Measurements from ENCODE around the gene TARBP1. TPM values are rescaled to one million over a fixed set of nuclear protein-coding genes. Genes with fewer than 3 reads are reported as not detected.

Gene TARBP1
- polyA plus RNA-seq, 2 donors, result 16.8 to 32.5 TPM

DNA sequence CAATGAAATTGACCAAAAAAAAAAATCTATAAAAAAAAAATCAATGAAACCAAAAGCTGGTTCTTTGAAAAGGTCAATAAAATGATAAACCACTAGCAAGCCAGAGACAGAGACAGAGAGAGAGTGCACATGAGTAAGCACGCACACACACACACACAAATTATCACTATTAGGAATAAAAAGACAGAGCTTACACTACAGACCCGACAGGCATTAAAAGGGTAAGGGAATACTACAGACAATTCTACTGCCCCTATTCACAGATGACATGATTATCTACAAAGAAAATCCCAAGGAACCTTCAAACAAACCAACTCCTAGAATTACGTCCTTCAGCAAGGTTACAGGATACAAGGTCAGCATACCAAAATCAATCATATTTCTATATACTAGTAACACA lies 38.6 kb downstream of the TARBP1 start:
- WGBS, 2 donors, result 95 to 98% methylated on average over 3 of the region's 3 CpGs
- no peak overlapping the region for H3K4me3 ChIP-seq (ENCODE audit: low read depth in 1 of 2, low read length in 2 of 2)
- H3K36me3 ChIP-seq (ENCODE audit: control insufficient read depth in 2 of 2, insufficient read depth in 2 of 2, low read length in 1 of 2), result peaks cover 2 to 7% of the 10 kb centered on the region in 2 donors
- H3K9me3 ChIP-seq (ENCODE audit: control insufficient read depth in 2 of 2, insufficient read depth in 1 of 2, low read depth in 1 of 2, low read length in 1 of 2), result no peaks in the 10 kb centered on the region
- H3K27me3 ChIP-seq (ENCODE audit: control insufficient read depth in 1 of 2, insufficient read depth in 2 of 2, low read length in 2 of 2), result no peaks in the 10 kb centered on the region
- H3K27ac ChIP-seq (ENCODE audit: low read depth in 2 of 2, low read length in 1 of 2), result no peak overlapping the region
- H3K4me1 ChIP-seq (ENCODE audit: control insufficient read depth in 2 of 2, insufficient read depth in 2 of 2, low read length in 1 of 2), result no peaks in the 10 kb centered on the region

GRCh38 chr1:234438579-234438978 lies 40.4 kb downstream of the TARBP1 start:
- peaks cover 0 to 3% of the 10 kb centered on the region in 2 donors for H3K36me3 ChIP-seq (ENCODE audit: control insufficient read depth in 2 of 2, insufficient read depth in 2 of 2, low read length in 1 of 2)
- no peak overlapping the region for H3K4me3 ChIP-seq (ENCODE audit: low read depth in 1 of 2, low read length in 2 of 2)
- H3K27me3 ChIP-seq (ENCODE audit: control insufficient read depth in 1 of 2, insufficient read depth in 2 of 2, low read length in 2 of 2), result no peaks in the 10 kb centered on the region
- H3K27ac ChIP-seq (ENCODE audit: low read depth in 2 of 2, low read length in 1 of 2), result no peak overlapping the region
- 96 to 98% methylated on average over 4 of the region's 4 CpGs for WGBS, 2 donors
- H3K9me3 ChIP-seq (ENCODE audit: control insufficient read depth in 2 of 2, insufficient read depth in 1 of 2, low read depth in 1 of 2, low read length in 1 of 2), result no peaks in the 10 kb centered on the region
- H3K4me1 ChIP-seq (ENCODE audit: control insufficient read depth in 2 of 2, insufficient read depth in 2 of 2, low read length in 1 of 2), result no peaks in the 10 kb centered on the region

GRCh38 chr1:234437423-234438171 lies 41.4 kb downstream of the TARBP1 start:
- Histone ChIP-seq H3K4me1 (ENCODE audit: control insufficient read depth in 2 of 2, insufficient read depth in 2 of 2, low read length in 1 of 2) (no peaks in the 10 kb centered on the region), H3K27me3 (ENCODE audit: control insufficient read depth in 1 of 2, insufficient read depth in 2 of 2, low read length in 2 of 2) (no peaks in the 10 kb centered on the region), H3K9me3 (ENCODE audit: control insufficient read depth in 2 of 2, insufficient read depth in 1 of 2, low read depth in 1 of 2, low read length in 1 of 2) (no peaks in the 10 kb centered on the region), H3K36me3 (ENCODE audit: control insufficient read depth in 2 of 2, insufficient read depth in 2 of 2, low read length in 1 of 2) (peaks cover 0 to 4% of the 10 kb centered on the region in 2 donors), H3K4me3 (ENCODE audit: low read depth in 1 of 2, low read length in 2 of 2) (no peak overlapping the region), H3K27ac (ENCODE audit: low read depth in 2 of 2, low read length in 1 of 2) (no peak overlapping the region)
- WGBS, 2 donors, result 73 to 84% methylated on average over 6 of the region's 6 CpGs

DNA sequence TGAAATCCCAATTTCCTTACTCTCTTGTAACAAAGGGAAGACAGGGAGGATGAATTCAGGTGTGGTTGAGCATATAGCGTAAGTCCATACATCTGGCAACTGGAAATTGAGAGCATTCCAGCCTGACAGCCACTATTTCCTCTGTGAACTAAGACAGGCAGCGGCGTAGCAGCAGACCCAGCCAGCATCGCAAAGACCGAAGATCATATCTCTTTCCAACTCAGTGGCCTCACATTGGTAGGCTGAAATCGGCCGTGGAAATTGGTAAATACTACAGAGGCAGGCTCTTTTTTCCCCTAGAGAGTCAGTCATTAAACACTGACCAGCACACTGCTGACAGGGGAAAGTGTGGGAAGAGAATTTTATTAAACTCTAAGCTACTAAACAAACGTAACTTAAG lies 43.4 kb downstream of the TARBP1 start:
- Histone ChIP-seq H3K4me3 (ENCODE audit: low read depth in 1 of 2, low read length in 2 of 2) (no peak overlapping the region), H3K9me3 (ENCODE audit: control insufficient read depth in 2 of 2, insufficient read depth in 1 of 2, low read depth in 1 of 2, low read length in 1 of 2) (no peaks in the 10 kb centered on the region), H3K27ac (ENCODE audit: low read depth in 2 of 2, low read length in 1 of 2) (no peak overlapping the region), H3K4me1 (ENCODE audit: control insufficient read depth in 2 of 2, insufficient read depth in 2 of 2, low read length in 1 of 2) (no peaks in the 10 kb centered on the region), H3K27me3 (ENCODE audit: control insufficient read depth in 1 of 2, insufficient read depth in 2 of 2, low read length in 2 of 2) (no peaks in the 10 kb centered on the region), H3K36me3 (ENCODE audit: control insufficient read depth in 2 of 2, insufficient read depth in 2 of 2, low read length in 1 of 2) (peaks cover 0 to 6% of the 10 kb centered on the region in 2 donors)
- WGBS, 2 donors, result 84 to 85% methylated on average over 8 of the region's 8 CpGs

- no peaks in the 10 kb centered on the region for H3K4me1 ChIP-seq (ENCODE audit: control insufficient read depth in 2 of 2, insufficient read depth in 2 of 2, low read length in 1 of 2)
- H3K9me3 ChIP-seq (ENCODE audit: control insufficient read depth in 2 of 2, insufficient read depth in 1 of 2, low read depth in 1 of 2, low read length in 1 of 2), result no peaks in the 10 kb centered on the region
- 79 to 95% methylated on average over 2 of the region's 2 CpGs for WGBS, 2 donors
- H3K27ac ChIP-seq (ENCODE audit: low read depth in 2 of 2, low read length in 1 of 2), result no peak overlapping the region
- peaks cover 0 to 9% of the 10 kb centered on the region in 2 donors for H3K36me3 ChIP-seq (ENCODE audit: control insufficient read depth in 2 of 2, insufficient read depth in 2 of 2, low read length in 1 of 2)
- H3K27me3 ChIP-seq (ENCODE audit: control insufficient read depth in 1 of 2, insufficient read depth in 2 of 2, low read length in 2 of 2), result no peaks in the 10 kb centered on the region
- H3K4me3 ChIP-seq (ENCODE audit: low read depth in 1 of 2, low read length in 2 of 2), result no peak overlapping the region
Observed at GRCh38 chr1:234434706-234435105, 44.3 kb downstream of the TARBP1 start.

GRCh38 chr1:234433563-234434285 lies 45.3 kb downstream of the TARBP1 start:
- WGBS, 2 donors, result 88 to 89% methylated on average over 1 of the region's 1 CpG
- Histone ChIP-seq H3K4me3 (ENCODE audit: low read depth in 1 of 2, low read length in 2 of 2) (no peak overlapping the region), H3K36me3 (ENCODE audit: control insufficient read depth in 2 of 2, insufficient read depth in 2 of 2, low read length in 1 of 2) (peaks cover 0 to 9% of the 10 kb centered on the region in 2 donors), H3K4me1 (ENCODE audit: control insufficient read depth in 2 of 2, insufficient read depth in 2 of 2, low read length in 1 of 2) (no peaks in the 10 kb centered on the region), H3K9me3 (ENCODE audit: control insufficient read depth in 2 of 2, insufficient read depth in 1 of 2, low read depth in 1 of 2, low read length in 1 of 2) (no peaks in the 10 kb centered on the region), H3K27me3 (ENCODE audit: control insufficient read depth in 1 of 2, insufficient read depth in 2 of 2, low read length in 2 of 2) (no peaks in the 10 kb centered on the region), H3K27ac (ENCODE audit: low read depth in 2 of 2, low read length in 1 of 2) (no peak overlapping the region)

- Histone ChIP-seq H3K9me3 (ENCODE audit: control insufficient read depth in 2 of 2, insufficient read depth in 1 of 2, low read depth in 1 of 2, low read length in 1 of 2) (no peaks in the 10 kb centered on the region), H3K36me3 (ENCODE audit: control insufficient read depth in 2 of 2, insufficient read depth in 2 of 2, low read length in 1 of 2) (peaks cover 0 to 10% of the 10 kb centered on the region in 2 donors), H3K27ac (ENCODE audit: low read depth in 2 of 2, low read length in 1 of 2) (no peak overlapping the region), H3K27me3 (ENCODE audit: control insufficient read depth in 1 of 2, insufficient read depth in 2 of 2, low read length in 2 of 2) (no peaks in the 10 kb centered on the region), H3K4me3 (ENCODE audit: low read depth in 1 of 2, low read length in 2 of 2) (no peak overlapping the region), H3K4me1 (ENCODE audit: control insufficient read depth in 2 of 2, insufficient read depth in 2 of 2, low read length in 1 of 2) (no peaks in the 10 kb centered on the region)
- WGBS, 2 donors, result 78 to 81% methylated on average over 4 of the region's 4 CpGs
Observed at GRCh38 chr1:234431255-234431654, 47.7 kb downstream of the TARBP1 start.

GRCh38 chr1:234430691-234431090 lies 48.3 kb downstream of the TARBP1 start:
- H3K4me1 ChIP-seq (ENCODE audit: control insufficient read depth in 2 of 2, insufficient read depth in 2 of 2, low read length in 1 of 2), result no peaks in the 10 kb centered on the region
- peaks cover 0 to 12% of the 10 kb centered on the region in 2 donors for H3K36me3 ChIP-seq (ENCODE audit: control insufficient read depth in 2 of 2, insufficient read depth in 2 of 2, low read length in 1 of 2)
- H3K9me3 ChIP-seq (ENCODE audit: control insufficient read depth in 2 of 2, insufficient read depth in 1 of 2, low read depth in 1 of 2, low read length in 1 of 2), result no peaks in the 10 kb centered on the region
- no peak overlapping the region for H3K27ac ChIP-seq (ENCODE audit: low read depth in 2 of 2, low read length in 1 of 2)
- 95 to 96% methylated on average over 5 of the region's 5 CpGs for WGBS, 2 donors
- H3K4me3 ChIP-seq (ENCODE audit: low read depth in 1 of 2, low read length in 2 of 2), result no peak overlapping the region
- no peaks in the 10 kb centered on the region for H3K27me3 ChIP-seq (ENCODE audit: control insufficient read depth in 1 of 2, insufficient read depth in 2 of 2, low read length in 2 of 2)

- H3K27me3 ChIP-seq (ENCODE audit: control insufficient read depth in 1 of 2, insufficient read depth in 2 of 2, low read length in 2 of 2), result no peaks in the 10 kb centered on the region
- H3K4me1 ChIP-seq (ENCODE audit: control insufficient read depth in 2 of 2, insufficient read depth in 2 of 2, low read length in 1 of 2), result no peaks in the 10 kb centered on the region
- 88 to 90% methylated on average over 5 of the region's 5 CpGs for WGBS, 2 donors
- H3K36me3 ChIP-seq (ENCODE audit: control insufficient read depth in 2 of 2, insufficient read depth in 2 of 2, low read length in 1 of 2), result peaks cover 0 to 12% of the 10 kb centered on the region in 2 donors
- H3K27ac ChIP-seq (ENCODE audit: low read depth in 2 of 2, low read length in 1 of 2), result no peak overlapping the region
- no peaks in the 10 kb centered on the region for H3K9me3 ChIP-seq (ENCODE audit: control insufficient read depth in 2 of 2, insufficient read depth in 1 of 2, low read depth in 1 of 2, low read length in 1 of 2)
- no peak overlapping the region for H3K4me3 ChIP-seq (ENCODE audit: low read depth in 1 of 2, low read length in 2 of 2)
Observed at GRCh38 chr1:234429434-234429806, 49.6 kb downstream of the TARBP1 start.
